Fibroblast of lung (primary cell): ENCODE results near the gene DALRD3. TPM values are rescaled to one million over a fixed set of nuclear protein-coding genes. Genes with fewer than 3 reads are reported as not detected.

Source experiments
- DNase-seq, 2 donors: peaks; one replicate each; pipeline versions ENCODE4 v3.0.0 to v3.0.0-alpha.2; 2010; ENCODE audit warnings: low read depth in 2 of 2
- H2AFZ ChIP-seq: 2 replicates; pipeline ENCODE4 v1.5.1; 2012; ENCODE audit warnings: low read length, control low read depth, inconsistent platforms
- H3K27ac ChIP-seq: 2 replicates; pipeline ENCODE4 v1.5.1; 2011; ENCODE audit warnings: low read length, control low read depth; ENCODE audit not compliant: insufficient read depth
- H3K27me3 ChIP-seq: 2 replicates; pipeline ENCODE4 v1.5.1; 2011; ENCODE audit warnings: mild to moderate bottlenecking, low read length; ENCODE audit not compliant: control insufficient read depth, insufficient read depth
- H3K36me3 ChIP-seq: 2 replicates; pipeline ENCODE4 v1.5.1; 2011; ENCODE audit warnings: low read length; ENCODE audit not compliant: control insufficient read depth, insufficient read depth
- H3K4me1 ChIP-seq: 2 replicates; pipeline ENCODE4 v1.5.1; 2011; ENCODE audit warnings: low read length; ENCODE audit not compliant: control insufficient read depth, insufficient read depth; ENCODE audit errors: extremely low read depth
- H3K4me2 ChIP-seq: 2 replicates; pipeline ENCODE4 v1.5.1; 2011; ENCODE audit warnings: low read length, control low read depth; ENCODE audit not compliant: insufficient read depth; ENCODE audit errors: extremely low read depth
- H3K4me3 ChIP-seq, 4 experiments: fragments of 200-600 bp in 1 of 4; sonication (generic) in 1 of 4; replicated peaks in 1 of 4; 2 replicates each; pipeline ENCODE4 v1.5.1; 2011 to 2016; ENCODE audit warnings: low read length in 4 of 4, low read depth in 3 of 4, mild to moderate bottlenecking in 3 of 4, control low read depth in 2 of 4, inconsistent platforms in 1 of 4, mixed read lengths in 1 of 4; ENCODE audit not compliant: insufficient read depth in 1 of 4; ENCODE audit errors: control extremely low read depth in 1 of 4
- H3K79me2 ChIP-seq: 2 replicates; pipeline ENCODE4 v1.5.1; 2012; ENCODE audit warnings: mild to moderate bottlenecking, low read length, inconsistent platforms; ENCODE audit not compliant: control insufficient read depth, insufficient read depth
- H3K9ac ChIP-seq: 2 replicates; pipeline ENCODE4 v1.5.1; 2011; ENCODE audit warnings: mild to moderate bottlenecking, low read length, control low read depth; ENCODE audit not compliant: insufficient read depth
- H3K9me3 ChIP-seq: 2 replicates; pipeline ENCODE4 v1.5.1; 2012; ENCODE audit warnings: low read depth, low read length; ENCODE audit not compliant: control insufficient read depth, insufficient read depth
- H4K20me1 ChIP-seq: 2 replicates; pipeline ENCODE4 v1.5.1; 2011; ENCODE audit warnings: low read length; ENCODE audit not compliant: control insufficient read depth, insufficient read depth; ENCODE audit errors: extremely low read depth
- CTCF ChIP-seq, 2 donors: IDR thresholded peaks in 1 of 2; conservative IDR thresholded peaks in 1 of 2; 1 replicate in 1 of 2; 2 replicates in 1 of 2; pipeline ENCODE4 v1.5.1; 2011 to 2012; ENCODE audit warnings: low read length in 2 of 2, control low read depth in 1 of 2, inconsistent platforms in 1 of 2, low read depth in 1 of 2, mild to moderate bottlenecking in 1 of 2
- EZH2 ChIP-seq: IDR thresholded peaks from 2 replicates; pipeline ENCODE4 v1.5.1; 2012; ENCODE audit warnings: low read length, control low read depth, mild to moderate bottlenecking; ENCODE audit errors: missing control alignments
- polyA plus RNA-seq, 2 donors: library from polyadenylated mRNA; depleted of rRNA in 1 of 2; stranded (reverse) in 1 of 2; unstranded in 1 of 2; fragments of >200 nt; gene quantifications; 2 replicates each; pipeline ENCODE4 v1.2.1, GENCODE V29; 2011 to 2012; ENCODE audit warnings: missing spikeins in 1 of 2
- total RNA-seq: library from RNA; depleted of rRNA; stranded (reverse); fragments of >200 nt; gene quantifications from 2 replicates; pipeline ENCODE4 v1.2.1, GENCODE V29; 2014

Gene DALRD3
- total and polyA plus RNA-seq, 2 donors (not counting 1 experiment from before 2014, with no cell fraction given): 40.2 to 70.2 TPM

DNA sequence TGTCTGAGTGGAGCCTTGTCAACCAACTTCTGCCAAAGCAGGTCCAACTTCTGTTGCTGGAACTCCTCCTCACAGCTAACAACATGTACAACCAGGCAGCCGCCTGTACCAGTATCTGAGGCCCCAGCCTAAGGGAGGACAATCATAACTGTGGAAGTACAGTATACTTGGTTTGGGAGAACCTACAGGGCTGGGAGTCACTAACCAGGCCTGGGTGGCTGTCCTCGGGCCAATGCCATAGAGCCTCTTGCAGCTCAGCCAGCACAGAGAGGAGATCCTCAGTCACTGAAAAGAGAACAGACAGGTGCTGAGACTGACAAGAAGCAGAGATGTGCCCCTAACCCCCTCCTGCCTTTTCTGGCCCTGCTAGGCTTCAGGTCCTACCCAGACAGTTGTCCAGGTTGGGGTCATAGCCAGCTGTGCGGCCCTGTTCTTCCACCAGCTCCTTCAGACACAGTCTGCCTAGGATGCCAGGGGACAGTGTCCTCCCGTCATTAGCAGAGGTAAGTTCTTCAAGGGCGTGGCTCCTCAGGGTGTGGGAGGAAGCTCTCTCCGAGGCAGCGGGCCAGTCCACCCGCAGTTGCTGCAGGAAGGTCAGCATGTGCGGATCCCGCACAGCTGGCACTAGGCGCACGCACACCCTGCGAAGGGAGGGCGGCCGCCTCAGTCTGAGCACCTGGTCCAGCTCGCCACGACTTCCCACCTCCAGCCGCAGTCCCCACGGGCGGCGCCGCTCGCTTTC, 980 bp downstream of the DALRD3 start:
- Histone ChIP-seq H3K4me3 (peak overlapping the region; percentile 74 to 92 (median 80)), H3K4me1 (peaks cover 9% of the 10 kb centered on the region), H3K27me3 (no peaks in the 10 kb centered on the region), H3K9ac (peak overlapping the region; percentile 76), H3K36me3 (peaks cover 28% of the 10 kb centered on the region), H3K9me3 (no peaks in the 10 kb centered on the region), H2AFZ (peak overlapping the region; percentile 62), H3K79me2 (peaks cover 33% of the 10 kb centered on the region), H3K27ac (peak overlapping the region; percentile 87), H3K4me2 (peak overlapping the region; percentile 99), H4K20me1 (no peaks in the 10 kb centered on the region)
- no peak for DNase-seq
- TF ChIP-seq CTCF (conservative IDR thresholded peaks at IDR 0.05 in 1 of 2, IDR thresholded peaks at IDR 0.05 in 1 of 2; ENCODE audit: low read depth in 1 of 2, low read length in 2 of 2) (no peak), EZH2 (no peak)

GRCh38 chr3:49016414-49017228, 1.8 kb downstream of the DALRD3 start:
- Histone ChIP-seq H3K9me3 (no peaks in the 10 kb centered on the region), H3K27me3 (no peaks in the 10 kb centered on the region), H3K79me2 (peaks cover 38% of the 10 kb centered on the region), H3K4me3 (no peak overlapping the region), H4K20me1 (no peaks in the 10 kb centered on the region), H3K9ac (no peak overlapping the region), H3K36me3 (peaks cover 35% of the 10 kb centered on the region), H3K4me2 (peak overlapping the region; percentile 99), H3K27ac (no peak overlapping the region), H2AFZ (no peak overlapping the region), H3K4me1 (peaks cover 9% of the 10 kb centered on the region)
- TF ChIP-seq EZH2 (no peak), CTCF (conservative IDR thresholded peaks at IDR 0.05 in 1 of 2, IDR thresholded peaks at IDR 0.05 in 1 of 2; ENCODE audit: low read depth in 1 of 2, low read length in 2 of 2) (no peak)
- no peak for DNase-seq

DNA sequence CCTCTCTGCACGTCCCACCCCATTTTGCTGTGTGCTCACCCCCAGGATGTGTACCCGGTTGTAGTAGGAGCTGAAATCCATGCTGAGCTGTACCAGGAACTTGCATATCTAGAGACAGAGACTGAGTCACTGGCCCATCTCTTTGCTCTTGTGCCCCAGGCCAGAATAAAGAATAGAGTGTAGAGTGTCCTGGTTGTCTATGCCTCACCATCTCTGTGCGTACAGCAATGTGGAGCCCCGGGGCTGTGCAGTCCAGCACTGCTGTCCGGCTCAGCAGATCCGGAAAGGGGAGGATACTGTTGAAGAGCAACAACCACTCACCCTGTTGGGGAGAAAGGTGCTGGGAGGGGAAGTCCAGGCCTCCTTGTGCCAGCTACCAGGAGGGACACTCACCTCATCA, 2.6 kb downstream of the DALRD3 start:
- Histone ChIP-seq H3K36me3 (peaks cover 37% of the 10 kb centered on the region), H3K27ac (no peak overlapping the region), H3K27me3 (no peaks in the 10 kb centered on the region), H2AFZ (no peak overlapping the region), H3K4me1 (peaks cover 9% of the 10 kb centered on the region), H3K9me3 (no peaks in the 10 kb centered on the region), H4K20me1 (no peaks in the 10 kb centered on the region), H3K9ac (no peak overlapping the region), H3K4me2 (no peak overlapping the region), H3K4me3 (no peak overlapping the region), H3K79me2 (peaks cover 43% of the 10 kb centered on the region)
- no peak for TF ChIP-seq CTCF (conservative IDR thresholded peaks at IDR 0.05 in 1 of 2, IDR thresholded peaks at IDR 0.05 in 1 of 2; ENCODE audit: low read depth in 1 of 2, low read length in 2 of 2)
- TF ChIP-seq EZH2: no peak
- no peak for DNase-seq
